Mucosa of descending colon (tissue), 3 donors: ENCODE results near the gene PUDP. TPM values are rescaled to one million over a fixed set of nuclear protein-coding genes. Genes with fewer than 3 reads are reported as not detected.

Experiments used
- ATAC-seq: fragments of 200-7000 bp; cut with Tn5 transposase; one replicate; pipeline ENCODE4 v1.9.1; 2020; ENCODE audit warnings: mild to moderate bottlenecking, moderate library complexity
- DNase-seq, 3 donors: peaks; one replicate each; pipeline ENCODE4 v3.0.0-alpha.2; 2020
- H3K36me3 ChIP-seq: fragments of 200-600 bp; one replicate; pipeline ENCODE4 v1.8.0; 2021; ENCODE audit warnings: low read depth, mild to moderate bottlenecking
- H3K4me1 ChIP-seq: fragments of 200-600 bp; one replicate; pipeline ENCODE4 v1.8.0; 2021; ENCODE audit warnings: low read depth, mild to moderate bottlenecking
- H3K4me3 ChIP-seq: fragments of 200-600 bp; one replicate; pipeline ENCODE4 v1.8.0; 2021; ENCODE audit warnings: mild to moderate bottlenecking
- H3K9me3 ChIP-seq: fragments of 200-600 bp; one replicate; pipeline ENCODE4 v1.8.0; 2021; ENCODE audit warnings: mild to moderate bottlenecking
- intact Hi-C, 2 donors: fragments of 100-400 bp; cut with DNase I in 1 of 2; cut with micrococcal nuclease in 1 of 2; formaldehyde crosslinking; loops; one replicate each; pipeline versions ENCODE4 v1.11.0 to v1.11.1; 2022; cut with DNase I, micrococcal nuclease
- total RNA-seq, 3 donors: library from RNA; stranded (reverse); fragmentation: NEBNext Ultra II Directional in 2 of 3; extraction: Animal tissue kit (Norgen Biotek cat#: 25700) in 2 of 3; gene quantifications; one replicate each; pipeline versions ENCODE4 v1.2.1 to v1.2.4, GENCODE V29; 2021 to 2023
- TF ChIP-seq, protein P1 (sequence below): fragments of 200-600 bp; IDR thresholded peaks from one replicate; pipeline ENCODE4 v1.8.0; 2022; ENCODE audit warnings: antibody characterized with exemption, mild to moderate bottlenecking
- donor health status: DM: no; HTN: no; CAD: no; lungs with moderate emphysema.
- donor health status: DM: no; HTN: no; CAD: no.
- donor health status: DM: no; HTN: yes; CAD: no.

PUDP gene
- total RNA-seq, 3 donors from 2014 or later = 16.4 to 38.5 (median 32.3) TPM

DNA sequence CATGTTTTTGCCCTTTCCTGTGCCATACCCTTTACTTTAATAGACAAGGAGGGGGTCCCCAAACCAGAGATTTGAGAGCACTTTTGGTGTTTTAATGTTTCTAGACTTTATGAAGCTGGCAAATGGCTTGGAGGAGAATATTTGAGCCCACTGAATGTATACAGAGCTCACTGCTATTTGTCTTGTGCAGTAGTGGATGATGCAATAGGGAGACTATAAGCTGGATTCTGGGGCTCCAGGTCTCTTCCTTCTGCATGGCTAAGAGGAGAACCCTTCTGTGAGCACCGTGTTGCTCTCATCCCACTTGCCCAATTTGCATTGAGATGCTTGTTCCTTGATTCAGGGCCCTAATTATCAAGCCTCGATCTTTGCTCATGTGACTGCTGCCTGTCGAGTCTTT lies 8.9 kb upstream of the PUDP start:
- no peak for DNase-seq
- H3K4me3 ChIP-seq = no peak overlapping the region
- intact Hi-C loops = no loop called here
- H3K36me3 ChIP-seq = no peaks in the 10 kb centered on the region
- no peak for ATAC-seq
- TF ChIP-seq, protein P1, sequence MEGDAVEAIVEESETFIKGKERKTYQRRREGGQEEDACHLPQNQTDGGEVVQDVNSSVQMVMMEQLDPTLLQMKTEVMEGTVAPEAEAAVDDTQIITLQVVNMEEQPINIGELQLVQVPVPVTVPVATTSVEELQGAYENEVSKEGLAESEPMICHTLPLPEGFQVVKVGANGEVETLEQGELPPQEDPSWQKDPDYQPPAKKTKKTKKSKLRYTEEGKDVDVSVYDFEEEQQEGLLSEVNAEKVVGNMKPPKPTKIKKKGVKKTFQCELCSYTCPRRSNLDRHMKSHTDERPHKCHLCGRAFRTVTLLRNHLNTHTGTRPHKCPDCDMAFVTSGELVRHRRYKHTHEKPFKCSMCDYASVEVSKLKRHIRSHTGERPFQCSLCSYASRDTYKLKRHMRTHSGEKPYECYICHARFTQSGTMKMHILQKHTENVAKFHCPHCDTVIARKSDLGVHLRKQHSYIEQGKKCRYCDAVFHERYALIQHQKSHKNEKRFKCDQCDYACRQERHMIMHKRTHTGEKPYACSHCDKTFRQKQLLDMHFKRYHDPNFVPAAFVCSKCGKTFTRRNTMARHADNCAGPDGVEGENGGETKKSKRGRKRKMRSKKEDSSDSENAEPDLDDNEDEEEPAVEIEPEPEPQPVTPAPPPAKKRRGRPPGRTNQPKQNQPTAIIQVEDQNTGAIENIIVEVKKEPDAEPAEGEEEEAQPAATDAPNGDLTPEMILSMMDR = no peak
- H3K9me3 ChIP-seq = no peaks in the 10 kb centered on the region
- no peaks in the 10 kb centered on the region for H3K4me1 ChIP-seq

DNA sequence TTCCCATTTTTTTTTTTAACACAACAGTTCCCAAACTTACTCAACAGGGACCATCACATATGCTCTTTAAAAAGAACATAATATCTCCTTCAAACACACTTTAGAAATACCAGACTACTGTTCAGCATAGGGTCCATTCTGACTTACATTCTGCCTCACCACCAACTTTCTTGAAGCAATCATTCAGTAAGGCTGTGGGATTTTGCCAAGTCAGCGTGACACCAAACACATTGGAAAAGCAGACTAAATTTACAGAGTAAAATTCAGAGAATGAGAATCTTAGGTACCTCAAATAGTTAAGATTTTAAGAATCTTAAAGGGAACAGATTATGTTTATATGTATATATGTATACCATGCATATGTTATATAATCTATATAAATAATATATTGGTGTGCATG lies 7.2 kb upstream of the PUDP start:
- Histone ChIP-seq H3K4me1 (no peaks in the 10 kb centered on the region), H3K36me3 (no peaks in the 10 kb centered on the region), H3K9me3 (no peaks in the 10 kb centered on the region), H3K4me3 (no peak overlapping the region)
- ATAC-seq (no peak), DNase-seq (no peak)
- TF ChIP-seq, protein P1 = no peak
- intact Hi-C loops = no loop called here

DNA sequence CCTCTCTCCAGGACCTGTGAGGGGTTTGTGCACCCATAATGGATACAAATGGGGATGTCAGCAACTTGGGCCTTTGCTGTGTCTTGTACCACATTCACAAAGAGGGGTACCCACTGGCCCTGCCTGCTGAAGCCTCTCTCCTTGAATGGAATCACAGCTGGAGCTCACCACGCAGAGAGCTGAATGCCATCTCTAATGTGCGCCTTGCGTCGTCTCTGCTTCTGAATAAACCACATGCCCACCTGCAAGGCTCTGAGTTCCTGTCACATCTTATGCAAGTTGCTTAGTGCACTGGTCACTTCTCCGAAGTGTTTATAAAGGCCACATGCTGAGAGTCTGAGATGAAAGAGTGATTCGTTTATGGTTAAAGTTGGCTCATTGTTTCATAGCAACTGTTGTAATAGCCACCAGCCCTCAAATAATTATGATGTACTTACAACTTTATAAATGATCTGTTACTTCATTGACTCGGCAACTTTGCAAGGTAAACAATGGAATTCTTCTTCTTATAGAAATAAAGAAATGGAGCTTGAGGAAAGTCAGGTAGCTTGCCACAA lies 6.2 kb upstream of the PUDP start:
- DNase-seq = no peak
- Histone ChIP-seq H3K4me3 (no peak overlapping the region), H3K9me3 (no peaks in the 10 kb centered on the region), H3K4me1 (no peaks in the 10 kb centered on the region), H3K36me3 (no peaks in the 10 kb centered on the region)
- intact Hi-C loops = no loop called here
- TF ChIP-seq, protein P1 = no peak
- no peak for ATAC-seq

DNA sequence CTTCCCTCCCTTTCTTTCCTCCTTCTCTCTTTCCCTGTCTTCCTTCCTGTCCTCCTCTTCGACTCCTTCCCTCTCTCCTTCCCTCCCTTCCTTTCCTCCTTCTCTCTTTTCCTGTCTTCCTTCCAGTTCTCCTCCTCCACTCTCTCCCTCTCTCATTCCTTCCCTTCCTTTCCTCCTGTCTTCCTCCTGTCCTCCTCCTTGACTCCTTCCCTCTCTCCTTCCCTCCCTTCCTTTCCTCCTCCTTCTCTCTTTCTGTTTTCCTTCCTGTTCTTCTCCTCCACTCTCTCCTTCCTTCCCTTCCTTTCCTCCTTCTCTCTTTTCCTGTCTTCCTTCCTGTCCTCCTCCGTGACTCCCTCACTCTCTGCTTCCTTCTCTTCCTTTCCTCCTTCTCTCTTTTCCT lies 5.3 kb upstream of the PUDP start:
- ATAC-seq = no peak
- no peak for DNase-seq
- intact Hi-C loops = no loop called here
- H3K4me3 ChIP-seq = no peak overlapping the region
- no peaks in the 10 kb centered on the region for H3K9me3 ChIP-seq
- TF ChIP-seq, protein P1 = no peak
- H3K36me3 ChIP-seq = no peaks in the 10 kb centered on the region
- H3K4me1 ChIP-seq = no peaks in the 10 kb centered on the region

DNA sequence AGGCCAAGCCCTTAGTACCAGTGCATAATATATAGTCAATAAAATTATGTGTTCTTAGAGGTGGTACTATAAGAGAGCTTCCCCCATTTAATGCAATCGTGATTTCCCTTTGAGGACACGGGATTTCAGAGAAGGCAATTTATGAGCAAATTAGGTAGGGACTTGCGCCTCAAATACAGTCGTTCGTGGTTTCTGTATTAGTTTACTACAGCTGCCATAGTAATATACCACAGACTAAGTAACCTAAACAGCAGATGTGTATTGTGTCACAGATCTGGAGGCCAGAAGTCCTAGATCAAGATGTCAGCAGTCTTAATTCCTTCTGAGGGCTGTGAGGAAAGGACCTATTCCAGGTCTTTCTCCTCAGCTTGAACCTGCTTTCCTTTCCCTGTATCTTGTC lies 1.5 kb upstream of the PUDP start:
- intact Hi-C loops = no loop called here
- no peak for ATAC-seq
- H3K4me3 ChIP-seq = no peak overlapping the region
- H3K36me3 ChIP-seq = no peaks in the 10 kb centered on the region
- H3K4me1 ChIP-seq = no peaks in the 10 kb centered on the region
- H3K9me3 ChIP-seq = no peaks in the 10 kb centered on the region
- TF ChIP-seq, protein P1 = no peak
- DNase-seq = no peak
